Endothelial cell of umbilical vein (primary cell): Measurements from ENCODE around the gene NTN5. TPM values are rescaled to one million over a fixed set of nuclear protein-coding genes. Genes with fewer than 3 reads are reported as not detected.

Source experiments
- BruUV-seq: library from RNA; stranded (reverse); fragments of 400-500 nt; replicated peaks from 2 replicates; lab custom pipeline; 2021; lab: Mats Ljungman, UMichigan
- CTCF ChIA-PET: fragments of 300-600, 350-600 bp; sonication (Branson Sonifier 250); formaldehyde crosslinking; loops from one replicate; lab custom pipeline; 2021; ENCODE audit warnings: antibody characterized with exemption, inconsistent platforms; lab: Charles Lee
- POLR2A ChIA-PET: fragments of 300-600, 350-600 bp; sonication (Branson Sonifier 250); formaldehyde crosslinking; loops from one replicate; lab custom pipeline; 2021; ENCODE audit warnings: antibody characterized with exemption, inconsistent platforms; lab: Charles Lee
- DNase-seq: peaks from one replicate; pipeline ENCODE4 v3.0.0-alpha.2; 2011; ENCODE audit warnings: low read depth, low spot score
- FAIRE-seq: peaks from 2 replicates; lab custom pipeline; 2011; peaks lifted over from hg19 to GRCh38; lab: Jason Lieb, UNC
- H2AFZ ChIP-seq: 2 replicates; pipeline ENCODE4 v1.6.0; 2012; ENCODE audit warnings: low read depth, low read length, control low read depth, inconsistent platforms
- H3K27ac ChIP-seq: 2 replicates; pipeline ENCODE4 v1.5.1; 2011; ENCODE audit warnings: low read depth, mild to moderate bottlenecking, control low read depth, low read length, moderate library complexity; ENCODE audit not compliant: insufficient read depth
- H3K27me3 ChIP-seq, 2 experiments: 2 replicates each; pipeline versions ENCODE4 v1.6.0 to v1.6.1; 2011; ENCODE audit warnings: low read length in 2 of 2, mixed read lengths in 1 of 2; ENCODE audit not compliant: control insufficient read depth in 2 of 2, insufficient read depth in 2 of 2
- H3K36me3 ChIP-seq, 2 experiments: 2 replicates in 1 of 2; 3 replicates in 1 of 2; pipeline ENCODE4 v1.5.1; 2011; ENCODE audit warnings: low read length in 2 of 2, mild to moderate bottlenecking in 1 of 2, moderate library complexity in 1 of 2; ENCODE audit not compliant: control insufficient read depth in 2 of 2, insufficient read depth in 2 of 2; ENCODE audit errors: extremely low read depth in 1 of 2
- H3K4me1 ChIP-seq: 3 replicates; pipeline ENCODE4 v1.5.1; 2011; ENCODE audit warnings: mild to moderate bottlenecking, low read length; ENCODE audit not compliant: control insufficient read depth, insufficient read depth; ENCODE audit errors: extremely low read depth
- H3K4me2 ChIP-seq: 2 replicates; pipeline ENCODE4 v1.6.1; 2011; ENCODE audit warnings: low read length, control low read depth, mixed read lengths; ENCODE audit not compliant: insufficient read depth
- H3K4me3 ChIP-seq, 3 experiments: fragments of 200-600 bp in 1 of 3; sonication (generic), shearing (Covaris generic) in 1 of 3; replicated peaks in 1 of 3; 2 replicates each; pipeline ENCODE4 v1.5.1; 2011 to 2016; ENCODE audit warnings: control low read depth in 3 of 3, low read length in 3 of 3, mild to moderate bottlenecking in 2 of 3, inconsistent platforms in 1 of 3, low read depth in 1 of 3, moderate library complexity in 1 of 3; ENCODE audit not compliant: insufficient read depth in 1 of 3
- H3K79me2 ChIP-seq: 2 replicates; pipeline ENCODE4 v1.6.0; 2012; ENCODE audit warnings: low read length, inconsistent platforms; ENCODE audit not compliant: control insufficient read depth, insufficient read depth
- H3K9ac ChIP-seq: replicated peaks from 2 replicates; pipeline ENCODE3; 2011; ENCODE audit warnings: low read length, control low read depth; ENCODE audit not compliant: insufficient read depth; ENCODE audit errors: extremely low read depth
- H3K9me1 ChIP-seq: replicated peaks from 3 replicates; pipeline ENCODE4 v1.6.0; 2011; ENCODE audit warnings: mild to moderate bottlenecking, low read length; ENCODE audit not compliant: control insufficient read depth, insufficient read depth; ENCODE audit errors: extremely low read depth
- H3K9me3 ChIP-seq: replicated peaks from 2 replicates; pipeline ENCODE4 v1.5.1; 2012; ENCODE audit warnings: low read length, inconsistent platforms; ENCODE audit not compliant: control insufficient read depth, insufficient read depth
- H4K20me1 ChIP-seq: replicated peaks from 2 replicates; pipeline ENCODE3; 2011; ENCODE audit warnings: mild to moderate bottlenecking, low read length; ENCODE audit not compliant: control insufficient read depth, insufficient read depth; ENCODE audit errors: extremely low read depth
- EZH2 ChIP-seq: IDR thresholded peaks from 2 replicates; pipeline ENCODE4 v1.6.1; 2012; ENCODE audit warnings: borderline replicate concordance, low read depth, mild to moderate bottlenecking, moderate library complexity, low read length, inconsistent platforms; ENCODE audit not compliant: severe bottlenecking
- FOS ChIP-seq: IDR thresholded peaks from 2 replicates; pipeline ENCODE4 v1.6.1; 2011; ENCODE audit warnings: mild to moderate bottlenecking, low read length, moderate library complexity, borderline replicate concordance; ENCODE audit not compliant: insufficient read depth
- GATA2 ChIP-seq: IDR thresholded peaks from 2 replicates; pipeline ENCODE4 v1.7.0; 2011; ENCODE audit warnings: low read depth, mild to moderate bottlenecking, moderate library complexity, mixed read lengths, low read length; ENCODE audit not compliant: insufficient read length, insufficient read depth
- JUN ChIP-seq: IDR thresholded peaks from 2 replicates; pipeline ENCODE4 v1.6.1; 2011; ENCODE audit warnings: borderline replicate concordance, low read depth; ENCODE audit not compliant: insufficient read length, insufficient read depth
- MYC ChIP-seq: IDR thresholded peaks from one replicate; pipeline ENCODE4 v1.6.1; 2011; ENCODE audit warnings: mild to moderate bottlenecking, low read depth, low read length
- POLR2A ChIP-seq: IDR thresholded peaks from 2 replicates; pipeline ENCODE4 v1.6.1; 2012; ENCODE audit warnings: low read depth, mild to moderate bottlenecking, control low read depth, low read length
- POLR2AphosphoS5 ChIP-seq: IDR thresholded peaks from 2 replicates; pipeline ENCODE4 v1.6.1; 2012; ENCODE audit warnings: low read depth, mild to moderate bottlenecking, control low read depth, low read length, moderate library complexity; ENCODE audit not compliant: insufficient read depth
- dilution Hi-C: fragments of 300-500 bp; cut with MboI; formaldehyde crosslinking; loops from one replicate; pipeline ENCODE4 v1.15.0; 2019; ENCODE audit warnings: low sequenced_read_pairs; ENCODE audit not compliant: extremely low pct_ligation_motif_present
- intact Hi-C: fragments of 100-400 bp; cut with micrococcal nuclease; formaldehyde crosslinking; loops from one replicate; pipeline ENCODE4 v1.10.0; 2022
- polyA plus RNA-seq, 4 experiments: library from polyadenylated mRNA; depleted of rRNA in 3 of 4; stranded (reverse) in 3 of 4; unstranded in 1 of 4; fragments of >200 nt; gene quantifications; 2 replicates each; pipeline versions ENCODE4 v1.2.1 to v1.2.3, GENCODE V29; 2011 to 2012; ENCODE audit warnings: missing spikeins in 1 of 4
- total RNA-seq: library from RNA; stranded (reverse); gene quantifications from 2 replicates; pipeline ENCODE4 v1.2.3, GENCODE V29; 2021
- TF ChIP-seq, protein P1 (sequence below): IDR thresholded peaks from 2 replicates; pipeline ENCODE4 v1.6.1; 2011; ENCODE audit not compliant: insufficient read depth, insufficient read length
- TF ChIP-seq, protein P2 (sequence below), 2 donors: IDR thresholded peaks; 1 replicate in 1 of 2; 2 replicates in 1 of 2; pipeline ENCODE4 v1.5.1; 2011; ENCODE audit warnings: low read length in 2 of 2, mild to moderate bottlenecking in 2 of 2, moderate library complexity in 2 of 2, control low read depth in 1 of 2, inconsistent platforms in 1 of 2, low read depth in 1 of 2; ENCODE audit not compliant: insufficient read depth in 1 of 2; ENCODE audit errors: extremely low read depth in 1 of 2

The NTN5 gene
- total and polyA plus RNA-seq, 2 donors (not counting 3 experiments of a cell fraction or from before 2014, with no cell fraction given) = 0.11 TPM; not detected in 1

DNA sequence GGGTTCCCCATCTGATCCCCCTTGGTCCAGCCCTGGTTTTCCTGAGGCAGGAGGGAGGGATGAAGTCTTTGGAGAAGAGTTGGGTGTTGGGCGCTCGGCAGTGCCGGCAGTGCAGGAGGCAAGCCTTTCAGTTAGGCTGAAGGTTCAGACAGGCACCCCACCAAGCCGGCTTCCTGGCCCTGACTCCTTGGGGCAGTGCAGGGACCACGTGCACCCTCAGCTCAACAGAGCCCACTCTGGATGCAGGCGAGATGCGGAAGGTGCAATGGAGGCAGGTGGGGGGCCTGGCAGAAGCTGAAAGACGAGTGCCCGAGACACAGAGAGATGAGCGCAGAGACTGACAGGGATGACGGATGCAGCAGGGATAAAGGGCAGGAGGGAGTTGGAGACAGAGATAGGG lies 35.7 kb upstream of the NTN5 start:
- H3K9ac ChIP-seq = no peak overlapping the region
- H2AFZ ChIP-seq = no peak overlapping the region
- H3K4me3 ChIP-seq = no peak overlapping the region
- H3K36me3 ChIP-seq = no peaks in the 10 kb centered on the region
- no peaks in the 10 kb centered on the region for H4K20me1 ChIP-seq
- no TSS peak for BruUV-seq
- no peaks in the 10 kb centered on the region for H3K79me2 ChIP-seq
- ChIA-PET CTCF (no interaction called here), POLR2A (no interaction called here)
- H3K9me3 ChIP-seq = no peaks in the 10 kb centered on the region
- intact Hi-C loops = no loop called here
- peaks cover 5% of the 10 kb centered on the region for H3K4me1 ChIP-seq
- no peaks in the 10 kb centered on the region for H3K27me3 ChIP-seq
- H3K4me2 ChIP-seq = no peak overlapping the region
- dilution Hi-C loops = no loop called here
- TF ChIP-seq JUN = no peak
- no peak overlapping the region for H3K27ac ChIP-seq
- H3K9me1 ChIP-seq = no peaks in the 10 kb centered on the region
- no peak for FAIRE-seq
- no peak for DNase-seq

DNA sequence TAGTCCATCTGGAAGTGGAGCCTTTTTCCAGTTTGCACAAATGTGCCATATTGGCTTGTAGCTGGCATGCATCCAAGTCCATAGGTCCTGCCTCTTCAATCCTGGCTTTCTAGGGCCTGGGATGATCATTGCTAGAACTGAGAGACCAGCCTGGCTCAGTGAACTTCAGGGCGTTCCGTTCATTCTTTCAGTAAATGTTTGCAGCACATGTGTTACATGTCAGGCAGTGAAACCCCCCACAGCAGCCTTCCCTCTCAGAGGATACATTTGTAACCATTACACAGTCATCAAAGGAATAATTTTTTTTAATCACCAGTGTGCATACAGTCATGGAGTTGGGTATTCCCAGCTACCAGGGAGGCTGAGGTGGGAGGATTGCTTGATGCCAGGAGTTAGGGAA lies 32.6 kb upstream of the NTN5 start:
- no peaks in the 10 kb centered on the region for H3K4me1 ChIP-seq
- H3K36me3 ChIP-seq = no peaks in the 10 kb centered on the region
- FAIRE-seq (no peak), DNase-seq (no peak)
- dilution Hi-C loops (no loop called here), intact Hi-C loops (no loop called here)
- no peak overlapping the region for H3K9ac ChIP-seq
- no peaks in the 10 kb centered on the region for H3K9me1 ChIP-seq
- H3K79me2 ChIP-seq = no peaks in the 10 kb centered on the region
- BruUV-seq = no TSS peak
- ChIA-PET CTCF (interaction anchor here (1.4 to 1.5 kb wide), 2 partner anchors 30 to 59 kb away, joined by 3 read pairs; partner anchors contain the start of gene CA11), POLR2A (no interaction called here)
- no peak overlapping the region for H2AFZ ChIP-seq
- TF ChIP-seq, protein P1, sequence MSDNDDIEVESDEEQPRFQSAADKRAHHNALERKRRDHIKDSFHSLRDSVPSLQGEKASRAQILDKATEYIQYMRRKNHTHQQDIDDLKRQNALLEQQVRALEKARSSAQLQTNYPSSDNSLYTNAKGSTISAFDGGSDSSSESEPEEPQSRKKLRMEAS = no peak
- no peak for TF ChIP-seq POLR2A
- TF ChIP-seq POLR2AphosphoS5 = no peak
- TF ChIP-seq GATA2 = no peak
- TF ChIP-seq FOS = no peak
- TF ChIP-seq JUN = no peak
- TF ChIP-seq EZH2 = no peak
- TF ChIP-seq, protein P2, sequence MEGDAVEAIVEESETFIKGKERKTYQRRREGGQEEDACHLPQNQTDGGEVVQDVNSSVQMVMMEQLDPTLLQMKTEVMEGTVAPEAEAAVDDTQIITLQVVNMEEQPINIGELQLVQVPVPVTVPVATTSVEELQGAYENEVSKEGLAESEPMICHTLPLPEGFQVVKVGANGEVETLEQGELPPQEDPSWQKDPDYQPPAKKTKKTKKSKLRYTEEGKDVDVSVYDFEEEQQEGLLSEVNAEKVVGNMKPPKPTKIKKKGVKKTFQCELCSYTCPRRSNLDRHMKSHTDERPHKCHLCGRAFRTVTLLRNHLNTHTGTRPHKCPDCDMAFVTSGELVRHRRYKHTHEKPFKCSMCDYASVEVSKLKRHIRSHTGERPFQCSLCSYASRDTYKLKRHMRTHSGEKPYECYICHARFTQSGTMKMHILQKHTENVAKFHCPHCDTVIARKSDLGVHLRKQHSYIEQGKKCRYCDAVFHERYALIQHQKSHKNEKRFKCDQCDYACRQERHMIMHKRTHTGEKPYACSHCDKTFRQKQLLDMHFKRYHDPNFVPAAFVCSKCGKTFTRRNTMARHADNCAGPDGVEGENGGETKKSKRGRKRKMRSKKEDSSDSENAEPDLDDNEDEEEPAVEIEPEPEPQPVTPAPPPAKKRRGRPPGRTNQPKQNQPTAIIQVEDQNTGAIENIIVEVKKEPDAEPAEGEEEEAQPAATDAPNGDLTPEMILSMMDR (IDR thresholded peaks at IDR 0.05; ENCODE audit: extremely low read depth in 1 of 2, insufficient read depth in 1 of 2, low read depth in 1 of 2, low read length in 2 of 2) = no peak
- TF ChIP-seq MYC = no peak
- H3K4me2 ChIP-seq = no peak overlapping the region
- H3K27me3 ChIP-seq = no peaks in the 10 kb centered on the region
- H4K20me1 ChIP-seq = no peaks in the 10 kb centered on the region
- no peaks in the 10 kb centered on the region for H3K9me3 ChIP-seq
- no peak overlapping the region for H3K4me3 ChIP-seq
- H3K27ac ChIP-seq = no peak overlapping the region
